PFSK-1 (cell line): ENCODE measurements around the gene ETHE1.

Experiments
- FOXP2 ChIP-seq: optimal IDR thresholded peaks from 2 replicates; pipeline ENCODE3; 2011; ENCODE audit warnings: borderline replicate concordance, control low read depth, inconsistent platforms; ENCODE audit not compliant: insufficient read depth; ENCODE audit errors: extremely low read length, extremely low read depth
- POLR2AphosphoS5 ChIP-seq: IDR thresholded peaks from 2 replicates; pipeline ENCODE4 v1.6.1; 2012; ENCODE audit warnings: low read depth, mild to moderate bottlenecking, control low read depth, low read length, moderate library complexity
- SIN3A ChIP-seq: IDR thresholded peaks from 2 replicates; pipeline ENCODE4 v1.6.1; 2012; ENCODE audit warnings: mild to moderate bottlenecking, low read length, moderate library complexity, borderline replicate concordance; ENCODE audit not compliant: insufficient read depth
- TAF1 ChIP-seq: IDR thresholded peaks from 2 replicates; pipeline ENCODE4 v1.6.1; 2012; ENCODE audit warnings: low read length, control low read depth, borderline replicate concordance; ENCODE audit not compliant: insufficient read depth
- TF ChIP-seq, protein P1 (sequence below), 2 experiments: IDR thresholded peaks; 2 replicates each; pipeline versions ENCODE4 v1.6.1 to v1.8.0; 2011 to 2012; ENCODE audit warnings: low read depth in 2 of 2, low read length in 2 of 2, control low read depth in 1 of 2, inconsistent platforms in 1 of 2, mild to moderate bottlenecking in 1 of 2, moderate library complexity in 1 of 2; ENCODE audit not compliant: insufficient read depth in 1 of 2

The ETHE1 gene

DNA sequence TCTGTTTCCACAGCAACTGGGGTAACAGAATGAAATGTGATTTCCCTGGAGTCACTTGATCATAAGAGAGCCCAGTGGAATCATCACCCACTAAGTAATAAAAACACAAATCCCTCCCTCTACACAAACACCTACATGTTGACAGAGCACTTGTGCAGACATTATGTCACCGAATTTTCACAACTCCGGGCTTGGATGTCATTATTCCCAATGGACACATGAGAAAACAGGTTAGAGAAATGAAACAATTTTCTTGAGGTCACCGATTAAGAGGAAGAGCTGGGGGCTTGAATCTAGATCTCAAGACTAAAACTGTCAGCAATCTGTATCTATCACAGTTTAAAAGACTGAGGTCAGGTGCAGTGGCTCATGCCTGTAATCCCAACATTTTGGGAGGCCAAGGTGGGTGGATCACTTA, 45.2 kb upstream of the ETHE1 start:
- TF ChIP-seq, protein P1, sequence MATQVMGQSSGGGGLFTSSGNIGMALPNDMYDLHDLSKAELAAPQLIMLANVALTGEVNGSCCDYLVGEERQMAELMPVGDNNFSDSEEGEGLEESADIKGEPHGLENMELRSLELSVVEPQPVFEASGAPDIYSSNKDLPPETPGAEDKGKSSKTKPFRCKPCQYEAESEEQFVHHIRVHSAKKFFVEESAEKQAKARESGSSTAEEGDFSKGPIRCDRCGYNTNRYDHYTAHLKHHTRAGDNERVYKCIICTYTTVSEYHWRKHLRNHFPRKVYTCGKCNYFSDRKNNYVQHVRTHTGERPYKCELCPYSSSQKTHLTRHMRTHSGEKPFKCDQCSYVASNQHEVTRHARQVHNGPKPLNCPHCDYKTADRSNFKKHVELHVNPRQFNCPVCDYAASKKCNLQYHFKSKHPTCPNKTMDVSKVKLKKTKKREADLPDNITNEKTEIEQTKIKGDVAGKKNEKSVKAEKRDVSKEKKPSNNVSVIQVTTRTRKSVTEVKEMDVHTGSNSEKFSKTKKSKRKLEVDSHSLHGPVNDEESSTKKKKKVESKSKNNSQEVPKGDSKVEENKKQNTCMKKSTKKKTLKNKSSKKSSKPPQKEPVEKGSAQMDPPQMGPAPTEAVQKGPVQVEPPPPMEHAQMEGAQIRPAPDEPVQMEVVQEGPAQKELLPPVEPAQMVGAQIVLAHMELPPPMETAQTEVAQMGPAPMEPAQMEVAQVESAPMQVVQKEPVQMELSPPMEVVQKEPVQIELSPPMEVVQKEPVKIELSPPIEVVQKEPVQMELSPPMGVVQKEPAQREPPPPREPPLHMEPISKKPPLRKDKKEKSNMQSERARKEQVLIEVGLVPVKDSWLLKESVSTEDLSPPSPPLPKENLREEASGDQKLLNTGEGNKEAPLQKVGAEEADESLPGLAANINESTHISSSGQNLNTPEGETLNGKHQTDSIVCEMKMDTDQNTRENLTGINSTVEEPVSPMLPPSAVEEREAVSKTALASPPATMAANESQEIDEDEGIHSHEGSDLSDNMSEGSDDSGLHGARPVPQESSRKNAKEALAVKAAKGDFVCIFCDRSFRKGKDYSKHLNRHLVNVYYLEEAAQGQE (IDR thresholded peaks at IDR 0.05; ENCODE audit: insufficient read depth in 1 of 2, low read depth in 2 of 2, low read length in 2 of 2), result no peak
- TF ChIP-seq SIN3A (no peak), TAF1 (no peak), POLR2AphosphoS5 (no peak)

DNA sequence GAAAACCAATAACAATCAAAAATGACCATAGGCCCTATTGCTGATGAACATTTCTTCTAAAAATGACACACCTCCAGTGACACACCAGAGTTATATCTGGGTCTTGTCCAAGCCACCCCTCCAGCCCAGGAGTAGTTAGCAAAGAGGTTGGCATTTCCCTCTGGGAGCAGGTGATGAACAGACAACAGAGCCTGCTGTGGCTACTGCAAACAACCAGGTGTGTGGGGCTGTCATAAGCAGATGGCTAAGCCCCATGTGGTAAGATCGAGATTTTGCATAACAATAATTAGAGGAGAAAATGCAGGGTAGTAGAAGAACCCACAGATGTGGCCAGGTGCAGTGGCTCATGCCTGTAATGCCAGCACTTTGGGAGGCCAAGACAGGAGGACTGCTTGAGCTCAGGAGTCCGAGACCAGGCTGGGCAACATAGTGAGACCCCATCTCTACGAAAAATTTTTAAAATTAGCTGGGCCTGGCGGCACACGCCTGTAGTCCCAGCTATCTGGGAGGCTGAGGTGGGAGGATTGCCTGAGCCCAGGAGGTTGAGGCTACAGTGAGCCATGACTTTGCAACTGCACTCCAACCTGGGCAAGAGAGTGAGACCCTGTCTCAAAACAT, 43.3 kb upstream of the ETHE1 start:
- TF ChIP-seq FOXP2, result no peak
- no peak for TF ChIP-seq POLR2AphosphoS5
- no peak for TF ChIP-seq TAF1
- TF ChIP-seq, protein P1 (IDR thresholded peaks at IDR 0.05; ENCODE audit: insufficient read depth in 1 of 2, low read depth in 2 of 2, low read length in 2 of 2), result no peak
- TF ChIP-seq SIN3A, result no peak

DNA sequence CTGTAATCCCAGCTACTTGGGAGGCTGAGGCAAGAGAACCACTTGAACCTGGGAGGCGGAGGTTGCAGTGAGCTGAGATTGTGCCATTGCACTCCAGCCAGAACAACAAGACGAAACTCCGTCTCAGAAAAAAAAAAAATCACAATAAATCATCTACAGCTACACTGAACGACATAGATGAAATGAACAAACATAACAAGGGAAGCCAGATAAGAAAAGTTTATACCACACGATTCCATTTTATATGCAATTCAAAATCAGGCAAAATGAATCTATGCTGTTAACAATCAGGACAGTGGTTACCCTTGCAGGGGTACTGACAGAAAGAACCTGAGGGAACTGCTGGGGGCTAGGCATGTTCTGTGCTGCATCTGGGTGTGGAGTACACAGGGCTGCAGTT, 42.7 kb upstream of the ETHE1 start:
- TF ChIP-seq TAF1 (no peak), POLR2AphosphoS5 (no peak), FOXP2 (no peak), SIN3A (no peak)
- TF ChIP-seq, protein P1 (IDR thresholded peaks at IDR 0.05; ENCODE audit: insufficient read depth in 1 of 2, low read depth in 2 of 2, low read length in 2 of 2), result no peak

DNA sequence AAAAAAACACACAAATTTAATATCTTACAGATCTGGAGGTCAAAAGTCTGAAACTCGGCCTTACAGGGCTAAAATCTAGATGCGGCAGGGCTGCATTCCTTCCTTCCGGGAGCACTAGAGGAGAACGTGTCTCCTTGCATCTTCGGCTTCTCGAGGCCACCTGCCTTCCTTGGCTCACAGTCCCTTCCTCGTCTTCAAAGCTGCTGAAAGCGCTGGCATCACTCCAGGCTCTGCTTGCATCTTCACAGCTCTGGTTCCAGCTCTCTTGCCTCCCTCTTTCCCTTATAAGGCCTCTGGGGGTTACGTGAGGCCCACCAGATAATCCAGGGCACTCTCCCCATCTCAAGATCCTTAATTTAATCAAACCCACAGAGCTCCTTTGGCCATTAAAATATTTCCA, 37.8 kb upstream of the ETHE1 start:
- TF ChIP-seq TAF1 (no peak), FOXP2 (no peak), POLR2AphosphoS5 (no peak), SIN3A (no peak)

DNA sequence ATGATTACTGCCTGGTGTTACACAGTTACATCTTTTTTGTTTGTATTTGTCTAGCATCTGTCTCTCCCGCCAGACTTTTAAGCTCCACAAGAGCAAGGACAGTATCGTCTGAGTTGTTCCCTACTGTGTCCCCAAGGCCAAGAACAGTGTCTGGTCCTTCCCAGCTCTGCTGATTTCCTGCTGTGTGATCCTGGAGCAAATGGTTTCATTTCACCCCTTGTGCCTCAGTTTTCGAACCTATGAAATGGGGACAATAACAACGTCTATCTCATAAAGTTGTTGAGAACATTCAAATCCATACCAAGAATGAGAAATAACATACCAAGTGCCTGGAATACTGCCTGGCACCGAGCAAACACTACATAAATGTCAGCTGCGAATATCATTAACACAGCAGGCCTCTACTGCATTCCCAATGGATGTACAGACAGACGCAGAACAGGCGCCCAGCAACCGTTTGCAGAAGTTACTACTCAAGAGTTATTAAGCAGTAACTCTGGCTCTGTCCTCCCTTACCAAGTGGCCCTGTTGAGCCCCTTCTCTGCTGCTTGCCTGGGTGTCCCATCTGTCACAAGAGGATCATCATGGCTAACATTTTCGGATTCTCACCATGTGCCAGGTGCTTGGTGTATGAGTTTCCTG, 36.9 kb upstream of the ETHE1 start:
- TF ChIP-seq POLR2AphosphoS5, result no peak
- TF ChIP-seq, protein P1 (IDR thresholded peaks at IDR 0.05; ENCODE audit: insufficient read depth in 1 of 2, low read depth in 2 of 2, low read length in 2 of 2), result no peak
- TF ChIP-seq TAF1, result no peak
- no peak for TF ChIP-seq SIN3A
